GM19239 (cell line): ENCODE measurements around the gene PCGF5.
A peak's percentile ranks its signal among the peaks of the same experiment; 100 is the strongest.

Source experiments
- DNase-seq: peaks from one replicate; pipeline ENCODE4 v3.0.0; 2011; ENCODE audit warnings: low spot score; ENCODE audit not compliant: insufficient read length
- FAIRE-seq: peaks from 2 replicates; lab custom pipeline; 2011; peaks lifted over from hg19 to GRCh38; lab: Jason Lieb, UNC

Gene PCGF5

GRCh38 chr10:91206837-91207474 lies 13.5 kb upstream of the PCGF5 start:
- FAIRE-seq, result peak; percentile 8
- no peak for DNase-seq

- FAIRE-seq (no peak), DNase-seq (no peak)
These were observed 11.8 kb upstream of the PCGF5 start for GRCh38 chr10:91208642-91209041.

GRCh38 chr10:91210014-91210413 lies 10.4 kb upstream of the PCGF5 start:
- DNase-seq (no peak), FAIRE-seq (no peak)

GRCh38 chr10:91210435-91210834 lies 10.0 kb upstream of the PCGF5 start:
- FAIRE-seq, result peak; percentile 95
- DNase-seq, result no peak

- DNase-seq, result no peak
- no peak for FAIRE-seq
These were observed 8.8 kb upstream of the PCGF5 start for GRCh38 chr10:91211675-91212074.

GRCh38 chr10:91214911-91215310 lies 5.6 kb upstream of the PCGF5 start:
- DNase-seq (no peak), FAIRE-seq (peak; percentile 53)

GRCh38 chr10:91215384-91215783 lies 5.1 kb upstream of the PCGF5 start:
- DNase-seq (no peak), FAIRE-seq (no peak)

GRCh38 chr10:91219371-91220193 lies 881 bp upstream of the PCGF5 start:
- DNase-seq, result no peak
- FAIRE-seq, result peak; percentile 70

- peak; percentile 82 for FAIRE-seq
- no peak for DNase-seq
These were observed 652 bp downstream of the PCGF5 start for GRCh38 chr10:91220954-91221675.

GRCh38 chr10:91226093-91226492 lies 5.6 kb downstream of the PCGF5 start:
- DNase-seq (no peak), FAIRE-seq (no peak)

- FAIRE-seq, result no peak
- no peak for DNase-seq
These were observed 7.1 kb downstream of the PCGF5 start for GRCh38 chr10:91227576-91227975.

- DNase-seq (no peak), FAIRE-seq (no peak)
These were observed 9.2 kb downstream of the PCGF5 start for GRCh38 chr10:91229683-91230082.

- DNase-seq (no peak), FAIRE-seq (no peak)
These were observed 17.7 kb downstream of the PCGF5 start for GRCh38 chr10:91238191-91238590.

- no peak for FAIRE-seq
- no peak for DNase-seq
These were observed 19.3 kb downstream of the PCGF5 start for GRCh38 chr10:91239789-91240188.

- peak; percentile 73 for FAIRE-seq
These were observed 22.5 kb downstream of the PCGF5 start for GRCh38 chr10:91242940-91243339.

GRCh38 chr10:91247360-91248111 lies 27.1 kb downstream of the PCGF5 start:
- peak; percentile 14 for FAIRE-seq
- DNase-seq, result no peak

More at GRCh38 chr10:91242940-91243339, 22.5 kb downstream of the PCGF5 start:
- DNase-seq, result no peak

GRCh38 chr10:91249700-91250099 lies 29.2 kb downstream of the PCGF5 start:
- DNase-seq (no peak), FAIRE-seq (no peak)

GRCh38 chr10:91250341-91250740 lies 29.9 kb downstream of the PCGF5 start:
- FAIRE-seq (no peak), DNase-seq (no peak)

GRCh38 chr10:91251430-91252056 lies 31.1 kb downstream of the PCGF5 start:
- FAIRE-seq (peak; percentile 94), DNase-seq (peak; percentile 5)

- FAIRE-seq, result no peak
These were observed 32.8 kb downstream of the PCGF5 start for GRCh38 chr10:91253300-91253699.

More at GRCh38 chr10:91253300-91253699, 32.8 kb downstream of the PCGF5 start:
- no peak for DNase-seq
